Measurements from ENCODE around the gene PHAF1.
A peak's percentile ranks its signal among the peaks of the same experiment; 100 is the strongest.

The PHAF1 gene

DNA sequence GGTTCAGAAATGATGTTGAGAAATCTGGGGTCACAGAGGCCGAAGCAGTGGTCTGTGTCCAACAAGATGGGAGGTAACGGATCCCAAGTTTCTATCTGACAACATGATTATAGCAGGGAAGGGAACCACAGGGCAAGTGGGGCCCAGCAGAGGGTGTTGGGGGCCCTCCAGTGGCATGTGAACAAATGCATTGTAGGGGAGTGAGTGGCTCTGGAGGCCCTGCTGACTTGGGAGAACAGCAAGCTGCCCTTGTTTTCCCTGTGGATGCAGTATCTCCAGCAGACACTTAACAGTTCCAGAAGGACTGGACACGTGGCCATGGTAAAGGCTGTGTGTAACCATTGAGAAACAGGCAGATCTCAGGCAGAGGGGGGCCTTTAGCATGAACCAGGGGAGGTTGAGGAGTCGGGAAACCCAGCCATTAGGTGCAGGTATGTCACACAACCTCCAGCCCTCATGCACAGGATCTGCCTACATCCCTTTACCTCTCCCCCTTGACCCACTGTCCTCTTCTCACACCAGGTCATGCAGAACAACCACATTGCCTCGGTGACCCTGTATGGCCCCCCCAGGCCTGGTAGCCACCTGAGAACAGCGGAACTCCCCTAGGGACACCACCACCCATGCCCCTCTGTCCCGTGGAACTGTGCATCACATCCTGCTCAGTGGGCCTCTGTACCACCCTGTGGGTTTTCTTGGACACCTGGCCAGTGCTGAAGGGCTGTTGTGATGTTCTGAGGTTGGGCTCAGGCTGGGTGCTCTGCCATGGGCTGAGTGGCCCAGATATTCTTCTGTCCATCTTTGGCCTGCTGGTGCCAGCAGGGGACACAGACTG lies 37.0 kb downstream of the PHAF1 start:
- Histone ChIP-seq H3K27me3 (peaks cover 25 to 32% (median 29%) of the 10 kb centered on the region in 11 experiments), H3K4me2 (no peak overlapping the region), H3K36me3 (peaks cover 79 to 85% (median 83%) of the 10 kb centered on the region in 11 experiments), H3K4me3 (no peak overlapping the region), H3K27ac (no peak overlapping the region), H3K9me3 (replicated peaks in 1 of 11) (peaks cover 0 to 12% (median 0%) of the 10 kb centered on the region in 11 experiments; a peak in 4 of 22 replicates), H3K9ac (no peak overlapping the region), H4K20me1 (peaks cover 26 to 95% (median 55%) of the 10 kb centered on the region in 11 experiments), H3K4me1 (peaks cover 10 to 15% (median 14%) of the 10 kb centered on the region in 10 experiments; a peak in 19 of 20 replicates)
- TF ChIP-seq Cebpa-rat (IDR thresholded peaks at IDR 0.05): no peak

DNA sequence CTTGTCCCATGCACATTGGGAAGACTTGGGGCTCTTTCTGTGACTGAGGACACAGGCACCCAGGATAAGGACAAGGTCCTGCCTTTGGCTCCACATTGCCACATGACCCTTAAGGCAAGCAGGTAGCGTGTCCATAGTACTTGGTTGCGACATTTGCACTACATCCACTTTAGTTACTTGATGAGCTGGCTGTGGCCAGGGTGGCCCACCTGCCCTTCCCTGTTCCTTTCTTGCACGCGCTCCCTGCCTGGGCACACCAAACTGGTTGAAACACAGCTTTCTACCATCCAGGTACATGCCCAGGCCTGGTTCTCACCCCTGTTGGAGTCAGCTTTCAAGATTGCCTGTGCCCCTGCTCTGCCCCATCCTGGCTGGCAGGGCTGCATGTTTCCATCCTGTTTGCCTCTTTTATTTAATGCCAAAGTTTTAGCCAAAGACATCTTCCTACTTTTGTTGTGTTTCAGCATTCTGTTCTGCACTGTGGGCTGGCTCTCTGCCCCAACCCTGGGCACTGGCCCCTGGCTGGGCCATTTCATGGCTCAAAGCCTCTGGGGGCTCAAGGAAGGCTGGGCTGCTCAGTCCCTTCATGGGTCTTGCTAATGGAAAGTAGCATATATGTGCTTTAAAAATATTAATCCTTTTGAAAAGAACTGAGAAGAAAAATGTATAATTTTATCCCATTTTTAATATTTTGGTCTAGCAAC lies 37.8 kb downstream of the PHAF1 start:
- H3K27me3 ChIP-seq: peaks cover 29 to 40% (median 37%) of the 10 kb centered on the region in 11 experiments
- peaks cover 70 to 77% (median 74%) of the 10 kb centered on the region in 11 experiments for H3K36me3 ChIP-seq
- H3K9ac ChIP-seq: no peak overlapping the region
- H3K4me1 ChIP-seq: peaks cover 10 to 15% (median 14%) of the 10 kb centered on the region in 10 experiments; a peak in 19 of 20 replicates
- H3K27ac ChIP-seq: no peak overlapping the region
- H3K9me3 ChIP-seq (replicated peaks in 1 of 11): peaks cover 0 to 12% (median 0%) of the 10 kb centered on the region in 11 experiments; a peak in 4 of 22 replicates
- H3K4me2 ChIP-seq: no peak overlapping the region
- TF ChIP-seq Cebpa-rat (IDR thresholded peaks at IDR 0.05): no peak
- peaks cover 29 to 95% (median 53%) of the 10 kb centered on the region in 11 experiments for H4K20me1 ChIP-seq
- H3K4me3 ChIP-seq: no peak overlapping the region

DNA sequence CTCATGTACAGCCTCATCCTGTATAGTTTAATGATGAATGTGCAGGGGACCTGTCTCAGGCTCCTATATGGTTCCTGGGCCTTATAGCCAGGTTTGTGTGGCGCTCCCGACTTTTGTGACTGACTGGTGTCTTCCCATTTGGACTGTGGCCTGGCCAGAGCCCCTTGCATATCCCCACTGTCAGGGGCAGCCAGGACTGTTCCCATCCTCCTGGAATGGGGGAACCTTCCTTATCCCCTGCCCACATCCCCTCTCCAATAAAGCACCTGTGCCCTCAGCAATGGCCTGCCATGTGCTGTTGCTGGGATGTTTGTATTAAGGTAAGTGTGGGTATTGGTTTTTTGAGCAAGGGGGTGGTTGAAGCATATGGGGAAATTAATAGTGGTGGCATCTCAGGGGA lies 38.5 kb downstream of the PHAF1 start:
- H3K36me3 ChIP-seq: peaks cover 64 to 70% (median 68%) of the 10 kb centered on the region in 11 experiments
- no peak overlapping the region for H3K27ac ChIP-seq
- peaks cover 10 to 15% (median 14%) of the 10 kb centered on the region in 10 experiments; a peak in 19 of 20 replicates for H3K4me1 ChIP-seq
- peaks cover 29 to 45% (median 41%) of the 10 kb centered on the region in 11 experiments for H3K27me3 ChIP-seq
- H3K4me2 ChIP-seq: no peak overlapping the region
- no peak overlapping the region for H3K9ac ChIP-seq
- H4K20me1 ChIP-seq: peaks cover 35 to 95% (median 58%) of the 10 kb centered on the region in 11 experiments
- H3K9me3 ChIP-seq (replicated peaks in 1 of 11): peaks cover 0 to 12% (median 0%) of the 10 kb centered on the region in 11 experiments; a peak in 4 of 22 replicates
- no peak for TF ChIP-seq Cebpa-rat (IDR thresholded peaks at IDR 0.05)
- no peak overlapping the region for H3K4me3 ChIP-seq

DNA sequence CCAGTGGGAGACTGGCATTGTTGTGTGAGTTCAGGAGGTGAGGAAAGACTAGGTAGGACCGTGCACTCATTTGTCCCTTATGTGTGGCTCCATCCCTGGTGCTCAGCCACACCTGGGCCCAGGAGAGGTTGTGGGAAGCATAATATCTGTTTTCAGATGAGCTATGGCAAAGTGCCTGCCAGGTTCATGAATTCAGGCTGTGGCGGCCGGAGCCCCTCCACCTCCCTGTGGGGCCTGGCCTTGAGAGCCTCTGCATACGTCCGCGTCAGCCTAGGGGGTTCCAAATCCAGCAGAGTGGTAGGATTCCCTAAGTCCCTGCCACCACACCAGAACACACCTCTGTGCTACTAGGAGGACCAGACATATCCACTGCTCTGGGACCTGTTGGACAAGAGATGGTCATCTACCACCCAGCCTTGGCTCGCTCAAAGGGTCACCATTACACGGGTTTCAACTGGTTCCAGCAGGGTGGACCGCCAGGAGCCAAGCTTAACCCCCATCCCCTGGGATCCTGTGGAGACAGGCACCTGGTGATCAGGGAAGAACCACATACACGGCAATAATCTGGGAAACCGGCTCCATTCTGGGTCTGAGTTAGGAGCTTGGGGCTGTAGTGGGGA lies 39.0 kb downstream of the PHAF1 start:
- H3K36me3 ChIP-seq: peaks cover 58 to 65% (median 63%) of the 10 kb centered on the region in 11 experiments
- H3K9ac ChIP-seq: no peak overlapping the region
- peaks cover 29 to 49% (median 41%) of the 10 kb centered on the region in 11 experiments for H3K27me3 ChIP-seq
- H4K20me1 ChIP-seq: peaks cover 38 to 99% (median 63%) of the 10 kb centered on the region in 11 experiments
- no peak for TF ChIP-seq Cebpa-rat (IDR thresholded peaks at IDR 0.05)
- peaks cover 0 to 12% (median 0%) of the 10 kb centered on the region in 11 experiments; a peak in 4 of 22 replicates for H3K9me3 ChIP-seq (replicated peaks in 1 of 11)
- no peak overlapping the region for H3K4me3 ChIP-seq
- H3K4me1 ChIP-seq: peaks cover 10 to 17% (median 14%) of the 10 kb centered on the region in 10 experiments; a peak in 19 of 20 replicates
- H3K4me2 ChIP-seq: no peak overlapping the region
- H3K27ac ChIP-seq: no peak overlapping the region

DNA sequence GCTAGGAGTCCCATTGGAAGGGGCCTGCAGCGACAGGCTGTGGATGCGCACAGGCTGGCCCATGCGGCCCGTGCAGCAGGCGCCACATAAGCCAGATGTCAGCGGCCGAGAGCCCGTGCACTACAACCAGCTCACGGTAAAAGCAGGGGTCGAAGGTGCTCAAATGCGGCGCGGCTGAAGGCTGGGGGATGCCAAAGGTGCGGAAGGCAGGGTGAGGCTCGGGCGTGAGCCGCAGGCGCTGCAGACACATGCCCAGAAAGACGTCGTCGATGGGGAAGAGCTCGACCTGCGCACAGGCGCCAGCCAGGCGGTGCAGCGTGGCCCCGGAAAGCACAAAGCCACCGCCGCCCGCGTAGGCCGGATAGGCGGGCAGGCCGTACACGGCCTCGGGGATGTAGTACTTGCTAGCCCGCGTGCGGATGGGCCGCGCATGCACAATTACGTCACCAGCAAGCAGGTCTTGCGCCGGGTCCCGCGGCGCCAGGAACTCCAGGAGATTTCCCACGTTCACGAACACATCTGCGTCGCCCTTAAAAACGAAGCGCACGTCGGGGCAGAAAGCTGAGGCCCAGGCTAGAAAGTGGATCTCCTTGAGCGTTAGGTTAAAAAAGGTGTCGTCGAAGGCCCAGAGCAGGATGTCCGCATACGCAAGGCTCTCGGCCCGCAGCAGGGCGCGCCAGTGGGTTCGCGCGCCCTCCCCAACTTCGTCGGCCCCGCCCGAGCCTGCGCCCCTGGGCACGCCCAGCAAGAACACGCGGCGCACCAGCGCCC lies 39.7 kb downstream of the PHAF1 start:
- H3K9ac ChIP-seq: no peak overlapping the region
- H4K20me1 ChIP-seq: peaks cover 45 to 100% (median 70%) of the 10 kb centered on the region in 11 experiments
- H3K27me3 ChIP-seq: peaks cover 29 to 51% (median 42%) of the 10 kb centered on the region in 11 experiments
- peaks cover 0 to 12% (median 0%) of the 10 kb centered on the region in 11 experiments; a peak in 4 of 22 replicates for H3K9me3 ChIP-seq (replicated peaks in 1 of 11)
- H3K27ac ChIP-seq: no peak overlapping the region
- H3K4me1 ChIP-seq: peaks cover 10 to 20% (median 14%) of the 10 kb centered on the region in 10 experiments; a peak in 19 of 20 replicates
- peak overlapping the region in 2 of 10 experiments; percentile 63 to 72; a peak in 1 of 20 replicates for H3K4me3 ChIP-seq
- TF ChIP-seq Cebpa-rat (IDR thresholded peaks at IDR 0.05): no peak
- peaks cover 52 to 64% (median 56%) of the 10 kb centered on the region in 11 experiments for H3K36me3 ChIP-seq
- peak overlapping the region in 9 of 11 experiments; percentile 79 to 97 (median 85); a peak in 13 of 22 replicates for H3K4me2 ChIP-seq

DNA sequence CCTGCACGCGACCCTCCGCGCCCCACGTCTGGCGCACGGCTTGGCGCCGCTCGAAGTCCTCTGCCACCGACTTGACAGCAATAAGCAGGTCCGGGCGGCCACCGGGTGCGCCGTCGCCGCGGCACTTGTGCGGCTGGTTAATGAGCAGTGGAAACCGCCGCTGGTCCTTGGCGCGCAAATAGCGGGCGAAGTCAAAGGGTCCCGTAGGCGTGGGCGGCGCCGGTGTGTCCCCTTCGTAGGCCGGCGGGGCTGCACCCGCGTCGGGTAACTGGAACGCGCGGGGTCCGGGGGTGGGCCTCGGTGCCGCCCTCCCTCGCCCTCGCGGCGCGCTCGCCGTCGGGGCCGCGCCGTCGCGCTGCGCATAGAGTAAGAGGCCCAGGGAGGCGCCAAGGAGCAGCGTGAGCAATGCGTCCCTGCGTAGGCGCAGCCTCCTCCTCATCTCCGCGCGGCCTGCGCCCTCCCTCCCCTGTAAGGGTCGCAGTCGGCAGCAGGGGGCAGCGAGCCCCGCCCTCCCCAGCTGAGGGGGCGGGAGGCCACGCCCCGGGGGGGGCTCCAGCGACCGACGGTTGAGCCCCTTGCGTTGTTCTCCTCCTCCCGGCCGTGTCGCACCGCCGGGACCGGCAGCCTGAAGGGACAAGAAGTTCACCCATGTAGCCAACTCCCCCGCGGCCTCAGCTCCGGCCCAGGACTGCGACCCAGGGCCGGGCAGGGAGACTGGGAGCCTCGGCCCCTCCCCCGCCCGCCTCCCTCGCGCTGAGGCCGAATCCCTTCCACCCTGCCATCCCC lies 40.5 kb downstream of the PHAF1 start:
- TF ChIP-seq Cebpa-rat (IDR thresholded peaks at IDR 0.05): no peak
- Histone ChIP-seq H3K9ac (peak overlapping the region; percentile 34 to 80 (median 69)), H4K20me1 (peaks cover 53 to 100% (median 76%) of the 10 kb centered on the region in 11 experiments), H3K4me2 (peak overlapping the region; percentile 79 to 97 (median 85)), H3K27me3 (peaks cover 29 to 54% (median 45%) of the 10 kb centered on the region in 11 experiments), H3K9me3 (replicated peaks in 1 of 11) (peaks cover 0 to 12% (median 0%) of the 10 kb centered on the region in 11 experiments; a peak in 4 of 22 replicates), H3K4me3 (peak overlapping the region; percentile 54 to 72 (median 60)), H3K36me3 (peaks cover 44 to 58% (median 48%) of the 10 kb centered on the region in 11 experiments), H3K4me1 (peaks cover 12 to 23% (median 16%) of the 10 kb centered on the region in 10 experiments), H3K27ac (peak overlapping the region in 1 of 11 experiments; percentile 35; a peak in 2 of 22 replicates)

DNA sequence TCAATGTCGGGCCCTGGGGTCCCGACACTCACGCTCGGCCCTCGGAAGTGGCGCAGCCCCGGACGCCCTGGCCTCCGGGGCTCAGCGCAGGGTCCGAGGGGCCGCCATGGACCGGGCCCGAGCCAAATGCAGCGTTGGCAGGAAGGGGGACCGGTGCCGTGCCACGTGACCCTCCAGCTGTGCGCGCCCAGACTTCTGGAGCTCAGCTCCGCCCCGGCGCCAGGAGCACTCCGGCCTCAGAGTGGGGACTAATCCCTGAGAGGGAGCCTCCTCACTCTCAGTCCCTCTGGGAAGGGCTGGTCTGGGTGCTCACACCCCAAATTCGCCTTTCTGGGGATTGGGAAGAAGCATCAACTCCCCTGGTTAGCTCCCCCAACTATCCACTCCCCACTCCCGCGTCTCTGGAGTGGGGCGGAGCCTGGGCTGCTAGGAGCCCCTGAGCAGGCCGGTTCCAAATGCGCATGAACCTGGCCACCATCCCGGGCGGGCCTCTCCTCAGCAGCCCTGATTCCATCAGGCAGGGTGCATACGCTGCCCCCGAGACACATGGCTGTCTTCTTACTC lies 41.2 kb downstream of the PHAF1 start, which contains the start of gene B3GNT9:
Gene B3GNT9 (minus strand): TSS at position 166 of the 564 bp plus-strand sequence. CDS start 513 bp downstream, outside the sequence.
- peak within 1 kb of the TSS in 1 of 11 experiments; percentile 35; a peak in 2 of 22 replicates for H3K27ac ChIP-seq
- H4K20me1 ChIP-seq: peaks cover 59 to 100% (median 83%) of the 10 kb centered on the region in 11 experiments
- peaks cover 0 to 12% (median 0%) of the 10 kb centered on the region in 11 experiments; a peak in 4 of 22 replicates for H3K9me3 ChIP-seq (replicated peaks in 1 of 11)
- TF ChIP-seq Cebpa-rat (IDR thresholded peaks at IDR 0.05): no peak
- H3K9ac ChIP-seq: peak within 1 kb of the TSS; percentile 34 to 80 (median 69)
- H3K27me3 ChIP-seq: peaks cover 29 to 59% (median 50%) of the 10 kb centered on the region in 11 experiments
- peak within 1 kb of the TSS; percentile 54 to 72 (median 60) for H3K4me3 ChIP-seq
- H3K36me3 ChIP-seq: peaks cover 37 to 51% (median 42%) of the 10 kb centered on the region in 11 experiments
- H3K4me2 ChIP-seq: peak within 1 kb of the TSS; percentile 79 to 97 (median 85)
- peaks cover 19 to 30% (median 23%) of the 10 kb centered on the region in 10 experiments for H3K4me1 ChIP-seq

Data from BLaER1 treated with 17β-estradiol and CSF1 and Interleukin-3, amounts not matched to agents 10 nM and 100 nM (cell line).